SU-DHL-6 (cell line): ENCODE data around the gene PAQR3.

ENCODE experiments used
- H2AFZ ChIP-seq: fragments of 200-600 bp; sonication (generic); 2 replicates; pipeline ENCODE4 v1.6.1; 2014; ENCODE audit warnings: low read depth, mild to moderate bottlenecking, moderate library complexity, mixed read lengths, antibody characterized with exemption, low read length; ENCODE audit not compliant: severe bottlenecking
- H3F3A ChIP-seq: fragments of 200-600 bp; shearing (Covaris generic); 2 replicates; pipeline ENCODE4 v1.6.0; 2016; ENCODE audit warnings: antibody characterized with exemption, mild to moderate bottlenecking; ENCODE audit not compliant: insufficient read depth
- H3K27ac ChIP-seq: fragments of 200-600 bp; sonication (generic); 2 replicates; pipeline ENCODE4 v1.5.1; 2016; ENCODE audit warnings: low read depth, mild to moderate bottlenecking, low read length, moderate library complexity, mixed read lengths
- H3K27me3 ChIP-seq: fragments of 200-600 bp; sonication (generic), shearing (Covaris generic); 2 replicates; pipeline ENCODE4 v1.6.0; 2014; ENCODE audit warnings: mild to moderate bottlenecking, low read length
- H3K36me3 ChIP-seq: fragments of 200-600 bp; sonication (generic); 2 replicates; pipeline ENCODE4 v1.6.1; 2014; ENCODE audit warnings: mild to moderate bottlenecking, low read length, mixed read lengths
- H3K4me2 ChIP-seq: fragments of 300-600, 200-600 bp; shearing (Covaris generic), sonication (generic); 2 replicates; pipeline ENCODE4 v1.6.0; 2014; ENCODE audit warnings: low read length, low read depth, mild to moderate bottlenecking; ENCODE audit not compliant: poor library complexity, severe bottlenecking
- H3K4me3 ChIP-seq: fragments of 200-600 bp; sonication (generic); 2 replicates; pipeline ENCODE4 v1.5.1; 2014; ENCODE audit warnings: antibody characterized with exemption, low read length, mild to moderate bottlenecking, mixed read lengths; ENCODE audit not compliant: insufficient read depth, poor library complexity, severe bottlenecking
- H3K79me2 ChIP-seq: fragments of 200-600 bp; sonication (generic); 2 replicates; pipeline ENCODE4 v1.6.1; 2014; ENCODE audit warnings: mild to moderate bottlenecking, low read length, moderate library complexity; ENCODE audit not compliant: insufficient read depth
- H3K9ac ChIP-seq: fragments of 200-600 bp; sonication (generic); 2 replicates; pipeline ENCODE4 v1.7.0; 2014; ENCODE audit warnings: mild to moderate bottlenecking, low read length
- H3K9me2 ChIP-seq: fragments of 200-600 bp; sonication (generic); replicated peaks from 2 replicates; pipeline ENCODE4 v1.6.1; 2014; ENCODE audit warnings: low read length; ENCODE audit not compliant: insufficient read depth
- H3K9me3 ChIP-seq: fragments of 200-600 bp; sonication (generic); 2 replicates; pipeline ENCODE4 v1.6.1; 2014; ENCODE audit warnings: low read length, mixed read lengths; ENCODE audit not compliant: insufficient read depth
- H4K20me1 ChIP-seq: fragments of 200-600 bp; sonication (generic); 2 replicates; pipeline ENCODE4 v1.6.1; 2014; ENCODE audit warnings: low read depth, mild to moderate bottlenecking, antibody characterized with exemption, low read length, moderate library complexity, mixed read lengths
- EZH2phosphoT487 ChIP-seq: fragments of 200-600 bp; sonication (generic), shearing (Covaris generic); conservative IDR thresholded peaks from 2 replicates; pipeline ENCODE4 v1.6.1; 2018; ENCODE audit warnings: mild to moderate bottlenecking, antibody characterized with exemption, low read length, moderate library complexity, mixed read lengths
- TF ChIP-seq, protein P1 (sequence below): fragments of 200-600 bp; sonication (generic); IDR thresholded peaks from one replicate; pipeline ENCODE4 v1.5.1; 2017; ENCODE audit warnings: antibody characterized with exemption, mild to moderate bottlenecking, low read length, moderate library complexity; ENCODE audit not compliant: insufficient read depth, poor library complexity, severe bottlenecking

The PAQR3 gene

GRCh38 chr4:78880874-78881492 is 58.3 kb downstream of the PAQR3 start:
- H3F3A ChIP-seq, result no peaks in the 10 kb centered on the region

GRCh38 chr4:78878031-78878430 is 61.2 kb downstream of the PAQR3 start:
- Histone ChIP-seq H3K27ac (no peak overlapping the region), H3K36me3 (no peaks in the 10 kb centered on the region), H3K27me3 (no peaks in the 10 kb centered on the region), H3K4me3 (no peak overlapping the region), H3K4me2 (no peak overlapping the region), H3K9me2 (no peaks in the 10 kb centered on the region), H3K79me2 (no peaks in the 10 kb centered on the region), H3K9me3 (no peaks in the 10 kb centered on the region), H4K20me1 (no peaks in the 10 kb centered on the region), H3F3A (no peaks in the 10 kb centered on the region), H3K9ac (no peak overlapping the region), H2AFZ (no peak overlapping the region)
- TF ChIP-seq EZH2phosphoT487, result no peak
- TF ChIP-seq, protein P1, sequence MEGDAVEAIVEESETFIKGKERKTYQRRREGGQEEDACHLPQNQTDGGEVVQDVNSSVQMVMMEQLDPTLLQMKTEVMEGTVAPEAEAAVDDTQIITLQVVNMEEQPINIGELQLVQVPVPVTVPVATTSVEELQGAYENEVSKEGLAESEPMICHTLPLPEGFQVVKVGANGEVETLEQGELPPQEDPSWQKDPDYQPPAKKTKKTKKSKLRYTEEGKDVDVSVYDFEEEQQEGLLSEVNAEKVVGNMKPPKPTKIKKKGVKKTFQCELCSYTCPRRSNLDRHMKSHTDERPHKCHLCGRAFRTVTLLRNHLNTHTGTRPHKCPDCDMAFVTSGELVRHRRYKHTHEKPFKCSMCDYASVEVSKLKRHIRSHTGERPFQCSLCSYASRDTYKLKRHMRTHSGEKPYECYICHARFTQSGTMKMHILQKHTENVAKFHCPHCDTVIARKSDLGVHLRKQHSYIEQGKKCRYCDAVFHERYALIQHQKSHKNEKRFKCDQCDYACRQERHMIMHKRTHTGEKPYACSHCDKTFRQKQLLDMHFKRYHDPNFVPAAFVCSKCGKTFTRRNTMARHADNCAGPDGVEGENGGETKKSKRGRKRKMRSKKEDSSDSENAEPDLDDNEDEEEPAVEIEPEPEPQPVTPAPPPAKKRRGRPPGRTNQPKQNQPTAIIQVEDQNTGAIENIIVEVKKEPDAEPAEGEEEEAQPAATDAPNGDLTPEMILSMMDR, result no peak

More at GRCh38 chr4:78880874-78881492, 58.3 kb downstream of the PAQR3 start:
- no peaks in the 10 kb centered on the region for H3K27me3 ChIP-seq
- no peaks in the 10 kb centered on the region for H3K36me3 ChIP-seq
- no peak overlapping the region for H2AFZ ChIP-seq
- no peak overlapping the region for H3K9ac ChIP-seq
- H3K9me3 ChIP-seq, result no peaks in the 10 kb centered on the region
- no peak overlapping the region for H3K4me2 ChIP-seq
- no peak overlapping the region for H3K27ac ChIP-seq
- H3K4me3 ChIP-seq, result no peak overlapping the region
- no peaks in the 10 kb centered on the region for H3K9me2 ChIP-seq
- no peaks in the 10 kb centered on the region for H4K20me1 ChIP-seq
- no peaks in the 10 kb centered on the region for H3K79me2 ChIP-seq
- TF ChIP-seq, protein P1, result no peak
- no peak for TF ChIP-seq EZH2phosphoT487

GRCh38 chr4:78876568-78877320 is 62.5 kb downstream of the PAQR3 start:
- H2AFZ ChIP-seq, result no peak overlapping the region
- TF ChIP-seq, protein P1, result no peak
- no peak for TF ChIP-seq EZH2phosphoT487
- H3K79me2 ChIP-seq, result no peaks in the 10 kb centered on the region
- H4K20me1 ChIP-seq, result no peaks in the 10 kb centered on the region
- no peaks in the 10 kb centered on the region for H3K27me3 ChIP-seq
- H3K9me3 ChIP-seq, result no peaks in the 10 kb centered on the region
- H3K4me2 ChIP-seq, result no peak overlapping the region
- H3F3A ChIP-seq, result no peaks in the 10 kb centered on the region
- no peaks in the 10 kb centered on the region for H3K36me3 ChIP-seq
- no peaks in the 10 kb centered on the region for H3K9me2 ChIP-seq
- no peak overlapping the region for H3K27ac ChIP-seq
- H3K4me3 ChIP-seq, result no peak overlapping the region
- H3K9ac ChIP-seq, result no peak overlapping the region
